GM18517 (cell line): ENCODE data around the gene PDE4D.

Experiments
- ATAC-seq: cut with Tn5 transposase; IDR thresholded peaks from one replicate; pipeline ENCODE4 v1.9.1; 2021; ENCODE audit warnings: mild to moderate bottlenecking, moderate library complexity; ENCODE audit not compliant: unreplicated experiment

The PDE4D gene

GRCh38 chr5:59532979-59533729, 360.4 kb downstream of the PDE4D start:
- ATAC-seq, result no peak

DNA sequence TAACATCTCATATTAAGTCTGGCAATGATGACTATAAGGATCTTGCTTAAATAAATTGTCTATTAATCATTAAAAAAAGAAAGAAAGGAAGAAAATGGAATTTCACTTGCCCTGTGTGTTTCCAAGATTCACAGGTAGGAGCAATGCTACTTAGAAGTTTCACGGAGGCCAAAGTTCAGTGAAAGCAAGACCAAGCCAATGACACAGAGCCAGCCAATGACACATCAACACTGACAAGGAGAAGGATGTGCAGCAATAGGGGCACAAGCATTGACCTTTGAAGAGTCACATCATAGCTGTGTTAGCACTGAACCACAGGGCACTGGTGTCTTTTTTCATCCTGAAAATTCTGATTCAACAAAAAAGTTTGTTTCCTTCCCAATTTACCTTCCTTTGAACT, 364.3 kb downstream of the PDE4D start:
- no peak for ATAC-seq

DNA sequence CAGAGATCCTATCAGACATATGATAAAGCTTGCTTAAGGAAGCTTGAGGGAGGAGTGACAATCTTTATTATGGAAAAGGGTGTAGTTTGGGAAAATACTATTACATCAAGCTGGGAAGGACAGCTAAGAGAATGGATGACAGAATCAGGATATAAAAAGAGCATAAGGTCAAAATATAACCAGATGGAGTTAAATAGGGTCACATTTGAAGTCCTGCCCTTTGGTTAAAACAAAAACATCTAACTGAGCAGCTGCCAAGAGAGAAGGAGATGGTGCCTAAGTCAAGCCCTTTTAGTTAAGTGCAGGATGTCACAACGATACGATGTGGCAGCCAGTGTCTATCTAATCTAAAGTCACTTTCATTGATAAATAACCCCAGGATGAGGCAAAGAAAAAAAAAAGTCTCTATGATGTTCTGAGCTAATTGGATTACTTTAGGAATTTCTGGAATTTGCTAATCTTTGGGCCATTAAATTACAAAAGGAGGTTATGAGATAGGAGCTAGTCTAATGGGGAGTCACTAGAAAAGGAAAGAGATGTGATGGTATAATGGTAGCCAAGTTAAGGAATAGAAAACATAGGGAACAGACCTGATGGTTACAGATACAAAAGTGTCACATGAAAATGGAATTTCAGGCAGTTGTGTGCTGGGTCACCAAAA, 365.2 kb downstream of the PDE4D start:
- ATAC-seq, result no peak

DNA sequence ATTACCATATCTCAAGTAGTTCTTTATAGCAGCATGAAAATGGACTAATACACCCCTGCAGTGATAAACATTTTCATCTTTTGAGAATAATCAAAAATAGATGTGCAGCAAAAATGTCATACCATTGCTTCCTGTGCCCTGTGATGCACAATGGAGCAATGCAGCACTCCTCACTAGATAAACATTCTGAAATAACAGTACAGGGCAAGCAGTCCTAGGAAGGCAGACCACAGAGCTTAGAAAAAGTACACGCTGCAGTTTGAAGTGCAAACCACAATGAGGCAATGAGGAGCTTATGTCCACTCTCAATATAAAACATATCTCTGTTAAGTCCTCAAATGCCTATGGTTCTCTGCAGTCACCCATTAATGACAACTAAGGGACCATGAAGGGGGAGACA, 367.6 kb downstream of the PDE4D start:
- no peak for ATAC-seq

DNA sequence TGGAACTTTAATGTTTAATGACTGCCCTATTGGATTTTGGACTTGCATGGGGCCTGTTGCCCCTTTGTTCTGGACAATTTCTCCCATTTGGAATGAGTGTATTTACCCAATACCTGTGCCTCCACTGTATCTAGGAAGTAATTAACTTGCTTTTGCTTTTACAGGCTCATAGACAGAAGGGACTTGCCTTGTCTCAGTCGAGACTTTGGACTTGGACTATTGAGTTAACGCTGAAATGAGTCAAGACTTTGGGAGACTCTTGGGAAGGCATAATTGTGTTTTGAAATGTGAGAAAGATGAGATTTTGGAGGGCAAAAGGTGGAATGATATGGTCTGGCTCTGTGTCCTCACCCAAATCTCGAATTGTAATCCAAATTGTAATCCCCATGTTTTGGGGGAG, 368.2 kb downstream of the PDE4D start:
- ATAC-seq, result no peak

DNA sequence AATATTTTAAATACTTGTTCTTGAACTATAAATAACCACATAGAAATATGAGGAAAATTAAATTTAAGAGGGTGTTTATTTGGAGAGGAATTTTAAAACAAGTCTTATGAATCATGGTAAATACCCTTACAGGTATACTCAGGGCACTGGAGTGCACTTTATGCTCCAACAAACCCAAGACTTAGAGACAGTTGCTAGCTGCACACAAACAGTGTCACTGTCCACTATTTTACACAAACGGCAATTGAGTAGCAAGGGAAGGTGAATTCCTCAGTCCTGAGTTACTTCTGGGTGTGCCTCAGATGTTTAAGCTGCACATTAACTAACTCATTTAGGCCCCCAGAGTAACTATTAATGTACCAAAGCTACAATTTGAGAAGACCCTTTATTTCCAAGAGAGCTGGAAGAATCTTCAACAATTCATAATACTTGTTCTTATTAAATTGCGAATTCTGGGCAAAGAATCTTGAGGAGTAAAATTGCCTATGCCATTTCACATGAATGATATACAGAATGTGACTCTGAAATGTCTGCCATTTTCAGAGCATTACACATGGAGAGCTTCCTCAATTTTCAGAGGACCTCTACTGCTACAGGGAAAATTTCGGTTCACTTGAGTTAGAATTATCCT, 371.2 kb downstream of the PDE4D start:
- ATAC-seq, result no peak

DNA sequence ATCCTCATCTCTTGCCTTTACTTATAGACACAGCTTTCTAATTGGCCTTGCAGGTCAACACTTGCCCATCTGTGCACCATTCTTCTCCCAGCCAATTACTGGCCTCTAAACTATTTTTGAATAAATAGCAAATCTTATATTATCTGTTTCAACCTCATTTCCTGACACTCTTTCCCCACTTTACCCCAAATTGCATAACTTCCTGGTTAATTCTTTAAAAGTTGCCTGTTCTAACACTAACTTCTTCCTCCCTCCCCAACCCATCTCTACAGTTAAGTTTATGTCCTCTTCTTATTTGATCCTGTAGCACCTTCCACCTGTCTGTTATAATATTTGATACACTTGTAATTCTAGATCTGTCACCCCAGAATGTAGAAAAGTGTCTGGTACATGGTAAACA, 372.1 kb downstream of the PDE4D start:
- ATAC-seq, result no peak

DNA sequence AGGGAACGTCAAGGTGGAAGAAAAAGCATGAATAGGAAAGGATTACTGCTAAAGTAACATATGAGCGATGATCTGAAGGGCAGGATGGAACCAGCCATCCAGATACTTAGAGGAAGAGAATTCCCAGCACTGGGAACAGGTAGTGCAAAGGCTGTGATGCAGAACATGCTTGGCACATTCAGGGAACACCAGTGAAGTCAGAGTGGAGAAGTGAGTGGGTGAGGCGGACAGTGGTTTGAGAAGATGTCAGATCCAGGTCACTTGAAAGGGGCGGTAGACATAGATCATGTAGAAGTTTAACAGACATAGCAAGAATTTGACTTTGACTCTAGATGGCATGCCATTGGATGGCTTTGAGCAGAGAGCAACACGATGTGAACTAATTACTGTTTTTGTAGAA, 374.2 kb downstream of the PDE4D start:
- ATAC-seq, result no peak

- no peak for ATAC-seq
Measured at GRCh38 chr5:59517926-59518585, 375.5 kb downstream of the PDE4D start.

- no peak for ATAC-seq
Measured at GRCh38 chr5:59516161-59516560, 377.4 kb downstream of the PDE4D start.

- no peak for ATAC-seq
Measured at GRCh38 chr5:59506285-59506877, 387.1 kb downstream of the PDE4D start.

DNA sequence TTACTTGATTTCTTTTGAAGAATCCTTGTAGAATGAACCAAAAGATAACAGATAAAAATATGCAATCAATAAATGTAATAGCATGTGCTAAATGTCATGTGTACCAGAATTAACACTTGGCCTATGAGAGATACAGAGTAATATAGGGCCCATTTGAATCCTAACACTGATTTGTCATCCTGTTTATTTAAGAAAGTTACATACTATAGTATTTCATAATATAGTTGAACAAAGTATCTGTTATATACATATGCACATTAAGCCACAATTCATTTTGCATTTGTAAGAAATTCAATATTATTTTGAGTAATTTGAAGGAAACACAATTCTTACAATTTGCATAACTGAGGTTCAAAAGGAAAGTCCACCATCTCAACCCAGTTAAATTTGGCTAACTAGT, 389.5 kb downstream of the PDE4D start:
- ATAC-seq, result no peak

- no peak for ATAC-seq
Measured at GRCh38 chr5:59503220-59503619, 390.3 kb downstream of the PDE4D start.

- ATAC-seq, result no peak
Measured at GRCh38 chr5:59501316-59501715, 392.2 kb downstream of the PDE4D start.

DNA sequence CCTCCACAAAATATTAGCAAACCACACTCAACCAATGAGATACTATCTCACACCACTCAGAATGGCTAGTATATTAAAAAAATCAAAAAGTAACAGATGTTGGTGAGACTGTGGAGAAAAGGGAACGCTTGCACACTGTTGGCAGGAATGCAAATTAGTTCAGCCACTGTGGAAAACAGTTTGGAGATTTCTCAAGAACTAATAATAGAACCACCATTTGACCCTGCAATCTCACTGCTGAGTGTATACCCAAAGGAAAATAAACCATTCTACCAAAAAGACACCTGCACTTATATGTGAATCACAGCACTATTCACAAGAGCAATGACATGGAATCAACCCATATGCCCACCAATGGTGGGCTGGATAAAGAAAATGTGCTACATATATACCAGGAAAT, 393.5 kb downstream of the PDE4D start:
- ATAC-seq, result no peak

GRCh38 chr5:59497207-59497606, 396.3 kb downstream of the PDE4D start:
- no peak for ATAC-seq

GRCh38 chr5:59496524-59497134, 396.9 kb downstream of the PDE4D start:
- ATAC-seq, result peak; percentile 71

DNA sequence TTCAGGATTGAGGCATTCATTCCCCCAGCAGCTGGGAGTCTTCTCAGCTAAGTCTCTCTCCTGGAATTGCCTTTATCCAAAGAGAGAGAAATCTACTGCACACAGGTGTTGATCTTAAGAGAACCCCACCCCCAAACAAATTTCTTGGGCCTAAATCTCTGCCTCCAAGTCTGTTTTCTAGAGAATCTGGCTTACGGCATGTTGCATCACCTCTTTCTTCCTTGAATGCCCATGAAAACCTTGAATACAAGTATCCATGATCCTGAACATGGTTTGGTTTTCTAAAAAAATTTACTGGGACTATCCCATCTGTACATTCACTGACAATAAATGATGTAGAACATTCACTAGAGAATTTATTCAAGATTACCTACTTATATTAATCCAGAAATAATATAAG, 401.6 kb downstream of the PDE4D start:
- ATAC-seq, result no peak

GRCh38 chr5:59489551-59489950, 404.0 kb downstream of the PDE4D start:
- ATAC-seq, result no peak

DNA sequence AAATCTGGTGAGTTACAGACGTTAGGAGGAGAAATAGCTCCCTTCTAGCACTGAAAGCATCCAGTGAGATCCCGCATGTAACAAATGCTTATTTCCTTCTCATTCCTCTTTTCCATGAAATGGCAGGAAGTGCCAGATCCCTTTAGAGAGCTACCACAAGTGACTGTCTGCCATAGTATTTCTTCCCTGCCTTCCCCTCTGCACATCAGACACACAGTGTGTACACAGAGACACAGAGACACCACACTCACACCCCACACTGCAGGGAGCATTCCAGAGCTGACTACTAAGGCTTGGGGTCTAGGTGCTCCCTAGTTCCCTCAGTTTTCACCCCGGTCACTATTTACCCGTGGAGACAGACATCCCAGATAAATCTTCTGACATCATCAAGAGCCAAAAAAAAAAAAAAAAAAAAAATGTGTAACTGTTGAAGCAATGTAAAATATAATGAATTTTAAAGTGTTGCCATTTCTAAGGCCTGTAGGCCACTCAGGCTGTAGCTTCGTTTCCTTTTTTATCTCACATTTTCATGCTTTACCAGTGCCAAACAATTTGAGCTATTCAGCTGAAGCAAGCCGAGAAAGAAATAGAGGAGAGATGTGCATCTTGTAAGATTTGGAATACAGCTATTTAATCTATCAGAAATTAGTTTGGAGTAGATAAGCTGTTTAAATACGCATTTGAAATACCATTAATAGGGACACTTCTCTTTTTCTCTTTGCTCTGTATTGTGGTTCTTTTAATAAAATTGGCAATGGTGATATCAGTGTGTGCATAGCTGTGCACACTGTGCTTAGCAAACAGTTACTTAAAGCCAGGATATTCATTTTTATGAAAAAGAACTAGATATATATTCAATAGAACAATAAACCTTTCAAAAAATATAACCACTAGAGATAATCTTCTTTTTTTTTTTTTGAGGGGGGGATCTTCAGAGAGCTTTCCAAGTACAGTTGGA, 405.5 kb downstream of the PDE4D start:
- no peak for ATAC-seq
